Coronary artery (tissue), 2 donors: ENCODE measurements around the gene SLC35F5.

ENCODE experiments used
- DNase-seq: peaks from one replicate; pipeline ENCODE4 v3.0.0-alpha.2; 2017; ENCODE audit warnings: low spot score
- H3K27ac ChIP-seq, 2 donors: fragments of 200-600 bp; sonication (generic); one replicate each; pipeline ENCODE4 v1.5.1; 2016 to 2019
- H3K4me3 ChIP-seq: fragments of 200-600 bp; sonication (generic); 2 replicates; pipeline ENCODE4 v1.5.1; 2016; ENCODE audit warnings: mild to moderate bottlenecking, moderate library complexity
- TF ChIP-seq, protein P1 (sequence below): fragments of 200-600 bp; sonication (generic); IDR thresholded peaks from one replicate; pipeline ENCODE4 v1.5.1; 2019; ENCODE audit warnings: antibody characterized with exemption

SLC35F5 gene

GRCh38 chr2:113755835-113756354 lies 547 bp downstream of the SLC35F5 start:
- Histone ChIP-seq H3K27ac (peak overlapping the region; percentile 91 to 96), H3K4me3 (peak overlapping the region; percentile 94)
- DNase-seq: no peak
- TF ChIP-seq, protein P1, sequence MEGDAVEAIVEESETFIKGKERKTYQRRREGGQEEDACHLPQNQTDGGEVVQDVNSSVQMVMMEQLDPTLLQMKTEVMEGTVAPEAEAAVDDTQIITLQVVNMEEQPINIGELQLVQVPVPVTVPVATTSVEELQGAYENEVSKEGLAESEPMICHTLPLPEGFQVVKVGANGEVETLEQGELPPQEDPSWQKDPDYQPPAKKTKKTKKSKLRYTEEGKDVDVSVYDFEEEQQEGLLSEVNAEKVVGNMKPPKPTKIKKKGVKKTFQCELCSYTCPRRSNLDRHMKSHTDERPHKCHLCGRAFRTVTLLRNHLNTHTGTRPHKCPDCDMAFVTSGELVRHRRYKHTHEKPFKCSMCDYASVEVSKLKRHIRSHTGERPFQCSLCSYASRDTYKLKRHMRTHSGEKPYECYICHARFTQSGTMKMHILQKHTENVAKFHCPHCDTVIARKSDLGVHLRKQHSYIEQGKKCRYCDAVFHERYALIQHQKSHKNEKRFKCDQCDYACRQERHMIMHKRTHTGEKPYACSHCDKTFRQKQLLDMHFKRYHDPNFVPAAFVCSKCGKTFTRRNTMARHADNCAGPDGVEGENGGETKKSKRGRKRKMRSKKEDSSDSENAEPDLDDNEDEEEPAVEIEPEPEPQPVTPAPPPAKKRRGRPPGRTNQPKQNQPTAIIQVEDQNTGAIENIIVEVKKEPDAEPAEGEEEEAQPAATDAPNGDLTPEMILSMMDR: no peak

- Histone ChIP-seq H3K4me3 (peak overlapping the region; percentile 94), H3K27ac (peak overlapping the region; percentile 91 to 96)
- no peak for DNase-seq
- TF ChIP-seq, protein P1: no peak
These were observed 1.2 kb downstream of the SLC35F5 start for GRCh38 chr2:113755035-113755834.

GRCh38 chr2:113754160-113754559 lies 2.3 kb downstream of the SLC35F5 start:
- TF ChIP-seq, protein P1: no peak
- H3K4me3 ChIP-seq: no peak overlapping the region
- DNase-seq: no peak
- no peak overlapping the region for H3K27ac ChIP-seq

DNA sequence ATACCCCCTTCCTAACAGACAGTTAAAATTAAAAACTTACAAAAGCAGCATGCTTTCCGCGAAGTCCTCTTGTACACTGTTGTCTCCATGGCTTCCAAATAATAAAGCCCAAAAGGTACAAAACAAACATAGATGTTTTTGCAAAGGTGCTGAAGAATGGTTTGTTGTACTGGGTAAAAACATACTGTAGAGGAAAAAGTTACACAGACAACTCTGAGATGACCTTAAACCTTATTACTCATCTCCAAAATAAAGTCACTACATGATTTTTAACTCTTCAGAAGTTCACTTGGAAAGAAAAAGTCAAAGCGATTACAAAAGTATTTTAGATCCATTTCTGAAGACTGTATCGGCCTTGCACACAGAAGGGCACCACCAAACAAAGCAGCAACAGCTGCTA lies 6.1 kb downstream of the SLC35F5 start:
- TF ChIP-seq, protein P1: no peak
- no peak overlapping the region for H3K4me3 ChIP-seq
- DNase-seq: no peak
- H3K27ac ChIP-seq: no peak overlapping the region

GRCh38 chr2:113741091-113741490 lies 15.4 kb downstream of the SLC35F5 start:
- no peak overlapping the region for H3K27ac ChIP-seq
- no peak overlapping the region for H3K4me3 ChIP-seq
- no peak for DNase-seq
- TF ChIP-seq, protein P1: no peak

GRCh38 chr2:113739849-113740248 lies 16.6 kb downstream of the SLC35F5 start:
- DNase-seq: no peak
- Histone ChIP-seq H3K4me3 (no peak overlapping the region), H3K27ac (no peak overlapping the region)
- TF ChIP-seq, protein P1: no peak

- no peak overlapping the region for H3K4me3 ChIP-seq
- no peak overlapping the region for H3K27ac ChIP-seq
- TF ChIP-seq, protein P1: no peak
- no peak for DNase-seq
These were observed 22.3 kb downstream of the SLC35F5 start for GRCh38 chr2:113734185-113734584.
